GM19395 (cell line): ENCODE measurements around the gene UFSP1.
A peak's percentile ranks its signal among the peaks of the same experiment; 100 is the strongest.

Source experiments
- ATAC-seq: cut with Tn5 transposase; IDR thresholded peaks from one replicate; pipeline ENCODE4 v1.9.1; 2021; ENCODE audit warnings: mild to moderate bottlenecking, moderate library complexity; ENCODE audit not compliant: unreplicated experiment

Gene UFSP1

DNA sequence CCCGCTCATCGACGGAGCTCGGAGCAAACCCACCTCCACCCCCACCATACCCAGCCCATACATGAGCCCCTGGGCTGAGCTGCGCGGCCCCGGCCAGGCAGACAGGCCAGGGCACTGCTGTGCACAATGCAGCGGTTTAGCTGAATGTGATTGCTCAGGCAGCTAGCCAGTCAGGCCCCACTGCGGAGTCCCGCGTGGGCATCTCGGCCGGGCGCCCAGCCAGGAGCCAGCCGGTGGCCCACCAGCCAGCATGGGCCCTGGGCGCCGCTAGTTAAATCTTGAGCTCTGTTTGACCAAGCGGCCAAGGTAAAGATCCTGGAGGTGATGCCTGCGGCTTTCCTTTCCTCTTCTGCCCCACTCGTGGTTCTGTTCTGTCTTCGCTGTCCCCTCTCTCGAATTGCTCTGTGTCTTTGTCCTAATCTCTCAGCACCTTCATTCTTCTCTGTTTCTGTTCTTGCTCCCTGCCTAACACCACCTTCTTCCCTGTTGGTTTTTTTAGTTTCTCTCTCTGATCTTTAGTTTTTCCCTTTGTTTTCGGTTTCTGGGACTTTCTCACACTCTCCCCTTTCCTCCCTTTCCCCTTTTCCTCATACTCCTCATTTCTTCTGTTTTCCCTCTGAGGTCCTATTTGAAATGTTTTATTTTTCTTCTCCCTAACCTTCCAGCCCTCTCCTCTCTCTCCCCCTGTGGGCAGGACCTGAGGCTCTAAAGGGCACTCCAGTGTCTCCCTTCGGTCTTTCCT is 6.6 kb downstream of the UFSP1 start:
- ATAC-seq, result no peak

DNA sequence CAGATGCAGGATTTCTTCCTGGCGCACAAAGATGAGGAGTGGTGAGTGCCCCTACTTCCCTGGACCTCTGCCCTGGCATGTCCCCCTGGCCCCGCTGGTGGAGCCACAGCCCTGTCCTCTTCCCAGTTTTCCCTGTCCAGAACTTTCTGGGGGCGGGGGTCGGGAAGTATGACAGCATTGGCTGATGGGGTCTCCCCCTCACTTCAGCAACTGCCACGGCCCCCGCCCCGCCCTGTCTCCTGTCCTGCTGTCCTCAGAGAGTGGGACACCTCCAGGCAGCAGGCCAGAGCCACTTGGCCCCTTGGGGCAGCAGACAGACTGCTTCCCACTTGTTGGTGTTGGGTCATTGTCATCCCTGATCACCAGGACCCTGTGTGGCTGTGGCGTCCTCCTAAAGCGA is 7.3 kb downstream of the UFSP1 start:
- ATAC-seq, result no peak

DNA sequence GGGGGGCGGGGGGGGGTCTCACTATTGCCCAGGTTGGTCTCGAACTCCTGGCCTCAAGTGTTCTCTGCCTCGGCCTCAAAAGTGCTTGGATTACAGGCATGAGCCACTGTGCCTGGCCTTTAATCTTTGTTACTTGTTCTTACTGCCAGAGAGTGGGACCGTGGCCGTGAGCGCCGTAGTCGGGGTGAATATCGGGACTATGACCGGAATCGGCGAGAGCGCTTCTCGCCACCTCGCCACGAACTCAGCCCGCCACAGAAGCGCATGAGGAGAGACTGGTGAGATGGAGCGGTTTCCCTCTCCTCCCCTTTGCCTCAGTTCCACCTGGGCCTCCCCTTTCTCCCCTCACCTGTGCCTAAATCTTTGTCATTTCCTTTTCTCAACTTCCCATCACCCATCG is 8.4 kb downstream of the UFSP1 start:
- no peak for ATAC-seq

DNA sequence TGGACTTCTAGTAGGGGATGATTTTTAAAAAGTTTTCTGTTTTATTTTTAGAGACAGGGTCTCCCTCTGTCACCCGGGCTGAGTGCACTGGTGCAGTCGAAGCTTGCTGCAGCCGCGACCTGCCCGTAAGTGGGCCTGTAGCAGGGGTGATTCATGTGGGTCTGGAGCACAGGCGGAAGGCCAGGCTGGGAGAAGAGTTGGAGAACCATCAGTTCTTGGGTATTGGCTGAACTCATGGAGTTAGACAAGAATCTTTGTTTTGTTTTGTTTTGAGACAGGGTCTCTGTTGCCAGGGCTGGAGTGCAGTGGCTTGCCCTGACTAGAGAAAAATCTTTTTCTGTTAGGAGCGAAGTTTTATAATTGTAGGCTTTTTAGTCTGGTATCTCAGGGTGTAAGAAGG is 8.9 kb downstream of the UFSP1 start:
- ATAC-seq, result no peak

DNA sequence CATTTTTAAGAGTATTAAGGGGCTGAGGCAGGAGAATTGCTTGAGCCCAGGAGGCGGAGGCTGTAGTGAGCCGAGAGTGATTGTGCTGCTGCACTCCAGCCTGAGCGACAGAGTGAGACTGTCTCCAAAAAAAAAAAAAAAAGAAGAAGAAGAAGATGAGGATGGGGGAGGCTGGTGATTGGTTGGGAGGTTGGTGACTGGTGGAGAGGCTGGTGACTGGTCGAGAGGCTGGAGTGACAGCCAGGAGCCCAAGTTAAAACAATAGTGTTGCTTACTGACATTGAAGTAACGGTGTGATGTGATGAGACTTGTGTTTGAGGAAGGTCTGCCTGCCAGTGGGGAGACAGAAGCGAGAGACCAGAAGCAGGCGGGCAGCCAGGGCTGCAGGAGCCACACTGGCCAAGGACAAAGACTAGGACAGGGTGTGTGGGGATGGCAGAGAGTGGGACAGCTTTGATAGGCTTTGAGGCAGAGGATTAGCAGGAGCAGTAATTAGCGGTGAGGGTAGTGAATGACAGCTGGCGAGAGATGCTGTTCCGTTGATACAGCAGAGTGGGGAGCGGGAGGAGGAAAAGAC is 9.7 kb downstream of the UFSP1 start:
- no peak for ATAC-seq

DNA sequence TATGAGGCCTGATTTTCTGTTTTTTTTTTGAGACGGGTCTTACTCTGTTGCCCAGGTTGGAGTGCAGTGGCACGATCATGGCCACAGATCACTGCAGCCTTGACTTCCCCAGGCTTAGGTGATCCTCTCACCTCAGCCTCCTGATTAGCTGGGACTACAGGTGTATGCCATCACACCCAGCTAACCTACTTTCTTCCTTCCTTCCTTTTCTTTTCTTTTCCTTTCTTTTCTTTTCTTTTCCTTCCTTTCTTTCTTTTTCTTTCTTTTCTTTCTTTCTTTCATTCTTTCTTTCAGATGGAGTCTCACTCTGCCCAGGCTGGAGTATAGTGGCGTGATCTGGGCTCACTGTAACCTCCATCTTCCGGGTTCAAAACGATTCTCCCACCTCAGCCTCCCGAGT is 10.8 kb downstream of the UFSP1 start:
- no peak for ATAC-seq

DNA sequence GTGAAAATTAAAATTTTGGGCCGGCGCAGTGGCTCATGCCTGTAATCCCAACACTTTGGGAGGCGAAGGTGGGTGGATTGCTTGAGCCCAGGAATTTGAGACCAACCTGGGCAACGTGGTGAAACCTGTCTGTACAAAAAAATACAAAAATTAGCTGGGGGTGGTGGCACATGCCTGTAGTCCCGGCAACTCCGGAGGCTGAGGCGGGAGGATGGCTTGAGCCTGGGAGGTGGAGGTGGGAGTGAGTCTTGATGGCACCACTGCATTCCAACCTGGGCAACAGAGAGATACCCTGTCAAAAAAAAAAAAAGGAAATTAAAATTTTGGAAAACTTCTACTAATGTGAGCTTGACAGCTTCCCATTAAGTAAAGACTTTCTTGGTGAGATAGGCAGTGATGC is 11.5 kb downstream of the UFSP1 start:
- ATAC-seq, result no peak

DNA sequence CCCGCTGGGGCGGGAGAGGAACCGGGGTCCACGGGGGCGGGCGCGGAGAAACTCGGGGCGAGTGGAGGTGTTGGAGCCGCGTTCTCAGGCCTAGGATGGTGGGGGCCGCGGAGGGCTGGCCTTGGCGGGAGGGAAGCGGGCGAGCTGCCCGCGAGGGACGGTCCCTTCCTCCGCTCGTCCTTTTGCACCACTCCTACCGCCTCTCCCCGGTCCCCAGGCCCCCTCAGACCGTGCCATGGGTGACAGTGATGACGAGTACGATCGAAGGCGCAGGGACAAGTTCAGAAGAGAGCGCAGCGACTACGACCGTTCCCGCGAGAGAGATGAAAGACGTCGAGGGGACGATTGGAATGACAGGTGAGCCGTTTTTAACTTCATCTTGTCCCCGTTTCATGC is 14.2 kb downstream of the UFSP1 start:
- ATAC-seq, result peak; percentile 33

DNA sequence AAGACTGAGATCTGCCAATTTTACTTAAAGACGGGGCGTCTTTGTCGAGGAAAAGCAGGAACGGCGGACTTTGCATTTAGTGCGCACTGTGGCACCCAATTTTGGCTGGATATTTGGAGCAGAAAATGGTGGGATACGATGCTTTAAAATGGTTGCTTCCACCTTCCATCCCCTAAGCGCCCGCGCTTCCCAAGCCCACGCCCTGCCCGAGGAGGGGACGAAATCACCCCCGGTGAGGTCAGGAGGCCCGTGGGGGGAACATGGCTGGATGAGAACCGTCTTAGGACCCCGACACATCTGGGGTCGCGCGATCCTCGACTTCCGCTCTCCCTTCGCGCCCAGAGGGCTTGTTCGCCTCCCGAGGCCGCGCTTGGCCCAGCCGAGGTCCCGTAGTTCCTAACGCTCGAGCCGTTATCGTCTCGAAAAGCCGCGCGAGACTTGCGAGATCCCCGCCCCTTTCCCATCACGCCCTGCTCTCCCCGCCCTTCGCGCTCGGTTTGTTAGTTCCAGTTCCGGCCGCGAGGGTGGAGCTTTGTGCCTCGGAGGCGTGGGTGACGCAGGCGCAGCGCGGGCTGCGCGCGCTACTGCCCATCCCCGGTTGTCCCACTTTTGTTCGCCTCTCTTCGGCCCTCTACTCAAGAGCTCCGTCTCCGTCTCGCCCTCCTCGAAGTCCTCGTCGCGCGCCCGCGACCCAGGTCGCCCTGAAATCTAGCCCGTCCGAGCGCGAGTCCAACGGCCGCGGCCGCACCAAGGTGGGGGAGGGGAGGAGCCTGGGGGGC is 14.7 kb downstream of the UFSP1 start, which contains the start of gene SRRT:
Gene SRRT, plus strand, starts transcription at position 527 of the 779 bp plus-strand sequence. CDS start 488 bp downstream, outside the sequence.
- peak; percentile 89 for ATAC-seq

DNA sequence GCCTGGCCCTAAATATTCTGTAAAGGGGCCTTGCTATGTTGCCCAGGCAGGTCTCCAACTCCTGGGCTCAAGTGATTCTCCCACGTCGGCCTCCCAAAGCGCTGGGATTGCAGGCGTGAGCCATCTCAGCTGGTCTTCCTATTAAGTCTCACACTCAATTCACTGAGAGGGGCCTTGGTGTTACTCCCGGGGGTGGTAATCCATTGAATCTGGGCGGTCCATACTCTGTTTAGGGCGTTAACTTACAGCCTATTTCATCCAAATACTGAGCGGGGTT is 15.3 kb downstream of the UFSP1 start:
- no peak for ATAC-seq

DNA sequence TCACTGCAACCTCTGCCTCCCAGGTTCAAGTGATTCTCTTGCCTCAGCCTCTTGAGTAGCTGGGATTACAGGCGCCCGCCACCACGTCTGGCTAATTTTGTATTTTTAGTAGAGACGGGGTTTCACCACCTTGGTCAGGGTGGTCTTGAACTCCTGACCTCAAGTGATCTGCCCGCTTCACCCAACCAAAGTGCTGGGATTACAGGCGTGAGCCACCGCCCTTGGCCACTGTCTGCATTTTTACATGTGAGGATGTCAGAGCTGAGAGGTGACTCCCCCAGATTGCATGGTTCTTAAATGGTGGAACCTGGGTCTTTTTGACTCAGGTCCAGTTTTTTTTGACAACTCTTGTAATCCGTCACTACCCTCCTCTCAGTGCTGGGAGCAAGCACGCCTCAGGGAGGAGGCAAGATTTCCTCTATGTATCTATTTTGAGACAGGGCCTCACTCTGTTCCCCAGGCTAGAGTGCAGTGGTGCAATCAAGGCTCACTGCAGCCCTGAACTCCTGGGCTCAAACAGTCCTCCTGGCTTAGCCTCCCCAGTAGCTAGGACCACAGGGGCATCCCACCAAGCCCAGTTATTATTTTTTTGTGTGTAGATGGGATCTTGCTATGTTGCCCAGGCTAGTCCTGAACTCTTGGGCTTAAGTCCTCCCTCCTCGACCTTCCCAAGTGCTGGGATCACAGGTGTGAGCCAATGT is 15.8 kb downstream of the UFSP1 start:
- ATAC-seq, result no peak

DNA sequence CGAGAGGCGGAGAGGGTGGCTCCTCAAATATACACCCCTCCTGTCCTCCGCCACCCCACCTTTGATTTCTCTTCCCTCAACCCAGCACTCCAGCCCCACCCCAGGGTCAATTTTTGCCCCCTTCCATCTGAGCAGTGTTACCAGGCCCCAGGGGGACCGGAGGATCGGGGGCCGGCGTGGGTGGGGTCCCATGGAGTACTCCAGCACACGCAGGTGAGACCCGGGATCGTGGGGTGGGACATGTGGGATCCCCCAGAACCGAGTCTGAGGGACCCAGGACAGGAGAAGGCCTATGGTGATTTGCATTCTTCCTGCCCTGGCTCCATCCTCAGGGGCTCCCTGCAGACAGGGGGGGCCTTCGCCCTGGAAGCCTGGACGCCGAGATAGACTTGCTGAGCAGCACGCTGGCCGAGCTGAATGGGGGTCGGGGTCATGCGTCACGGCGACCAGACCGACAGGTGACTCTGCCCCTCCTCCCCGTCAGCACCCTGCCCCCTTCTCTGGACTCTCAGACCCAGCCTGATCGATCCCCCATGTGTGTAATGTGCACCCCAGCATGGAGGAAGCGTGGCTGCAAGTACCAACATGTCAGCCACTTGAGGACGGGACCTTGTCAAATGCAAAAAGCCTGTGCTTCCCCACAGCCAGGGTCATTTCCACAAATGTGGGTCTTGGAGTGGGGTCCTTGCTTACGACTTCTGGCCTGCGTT is 21.6 kb downstream of the UFSP1 start:
- ATAC-seq, result no peak

DNA sequence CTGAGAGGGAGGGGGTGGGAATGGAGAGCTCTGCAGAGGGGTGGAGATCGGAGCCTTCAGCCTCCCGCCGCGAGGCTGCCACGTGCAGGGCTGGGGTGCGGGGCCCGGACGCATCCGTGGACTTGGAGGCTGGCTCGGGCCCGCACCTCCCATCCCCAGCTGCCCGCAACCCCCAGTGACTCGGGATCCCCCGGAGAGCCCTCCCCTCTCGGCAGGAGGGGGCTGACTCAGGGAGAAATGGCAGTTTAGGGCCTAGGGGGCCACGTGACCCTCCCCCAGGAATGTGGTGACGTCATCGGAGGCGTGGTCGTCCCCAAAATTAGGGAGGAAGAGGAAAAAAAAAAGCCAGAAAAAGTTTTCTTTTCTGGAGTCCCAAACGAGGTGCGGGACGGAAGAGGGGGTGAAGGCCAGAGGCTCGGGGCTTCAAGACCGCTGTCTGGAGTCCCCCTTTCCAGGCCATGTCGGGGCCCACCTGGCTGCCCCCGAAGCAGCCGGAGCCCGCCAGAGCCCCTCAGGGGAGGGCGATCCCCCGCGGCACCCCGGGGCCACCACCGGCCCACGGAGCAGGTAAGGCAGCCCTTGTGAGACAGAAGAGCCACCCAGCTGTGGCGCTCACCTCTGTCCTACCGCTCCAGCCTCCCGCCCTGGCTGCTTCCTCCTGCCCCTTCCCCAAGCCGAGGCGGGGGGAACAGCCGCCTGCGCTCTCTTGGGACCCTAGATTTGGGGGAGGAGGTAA is 22.3 kb downstream of the UFSP1 start, which contains the start of gene TRIP6:
Gene TRIP6, plus strand, starts transcription at position 348 of the 736 bp plus-strand sequence. Its CDS starts 111 bp downstream, at position 459.
- no peak for ATAC-seq

DNA sequence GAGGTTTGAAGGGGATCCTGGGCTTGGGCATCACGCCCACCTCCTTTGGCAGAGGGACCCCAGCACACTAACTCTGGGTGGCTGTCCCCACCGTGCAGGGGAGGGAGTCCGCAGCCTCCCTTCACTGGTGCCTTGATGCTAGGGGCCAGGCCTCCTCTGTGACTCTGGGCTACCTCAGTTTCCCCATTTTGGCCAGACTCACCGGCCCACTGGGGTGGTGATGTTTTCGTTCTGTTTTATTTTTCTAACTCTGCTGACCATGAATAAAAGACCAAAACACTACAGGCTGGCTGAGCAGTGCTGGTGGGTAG is 22.8 kb downstream of the UFSP1 start:
- no peak for ATAC-seq

DNA sequence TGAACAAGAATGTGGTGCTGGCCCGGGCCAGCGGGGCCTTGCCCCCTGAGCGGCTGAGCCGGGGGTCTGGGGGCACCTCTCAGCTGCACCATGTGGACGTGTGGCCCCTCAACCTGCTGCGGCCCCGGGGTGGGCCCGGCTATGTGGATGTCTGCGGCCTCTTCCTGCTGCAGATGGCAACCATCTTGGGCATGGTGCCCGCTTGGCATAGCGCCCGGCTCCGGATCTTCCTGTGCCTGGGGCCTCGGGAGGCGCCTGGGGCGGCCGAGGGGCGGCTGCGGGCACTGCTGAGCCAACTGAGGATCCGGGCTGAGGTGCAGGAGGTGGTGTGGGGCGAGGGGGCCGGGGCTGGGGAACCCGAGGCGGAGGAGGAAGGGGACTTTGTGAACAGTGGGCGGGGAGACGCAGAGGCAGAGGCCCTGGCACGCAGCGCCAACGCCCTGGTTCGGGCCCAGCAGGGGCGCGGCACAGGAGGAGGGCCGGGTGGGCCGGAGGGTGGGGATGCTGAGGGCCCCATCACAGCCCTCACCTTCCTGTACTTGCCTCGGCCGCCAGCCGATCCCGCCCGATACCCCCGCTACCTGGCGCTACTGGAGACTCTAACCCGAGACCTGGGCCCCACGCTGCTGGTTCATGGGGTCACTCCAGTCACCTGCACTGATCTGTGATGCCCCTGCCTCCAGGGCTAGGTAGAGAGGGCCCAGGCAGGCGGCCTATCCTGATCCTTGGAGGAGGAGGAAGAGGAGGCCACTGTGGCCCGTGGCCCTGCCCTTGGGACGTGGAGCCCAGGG is 23.4 kb downstream of the UFSP1 start:
- ATAC-seq, result no peak

DNA sequence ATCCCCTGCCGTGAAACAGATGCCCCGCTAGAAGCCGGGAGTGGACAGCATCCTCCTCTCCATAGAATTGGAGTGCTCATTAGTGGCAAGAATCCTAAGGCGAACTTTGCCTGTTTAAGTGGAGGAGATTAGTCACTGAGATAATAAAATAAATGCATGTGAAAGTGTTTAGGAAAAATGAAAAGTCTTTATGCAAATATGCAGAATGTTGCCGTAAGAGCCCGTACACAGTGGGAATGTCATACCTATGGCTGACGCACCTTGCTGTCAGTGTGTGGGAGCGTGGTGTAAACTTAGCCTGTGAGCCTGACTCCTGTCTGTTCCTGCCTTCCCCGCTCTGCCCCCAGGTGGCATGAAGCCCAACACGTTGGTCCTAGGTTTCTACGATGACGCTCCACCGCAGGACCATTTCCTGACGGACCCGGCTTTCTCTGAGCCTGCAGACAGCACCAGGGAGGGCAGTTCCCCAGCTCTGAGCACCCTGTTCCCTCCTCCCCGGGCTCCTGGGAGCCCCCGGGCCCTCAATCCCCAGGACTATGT is 24.1 kb downstream of the UFSP1 start:
- ATAC-seq, result no peak

DNA sequence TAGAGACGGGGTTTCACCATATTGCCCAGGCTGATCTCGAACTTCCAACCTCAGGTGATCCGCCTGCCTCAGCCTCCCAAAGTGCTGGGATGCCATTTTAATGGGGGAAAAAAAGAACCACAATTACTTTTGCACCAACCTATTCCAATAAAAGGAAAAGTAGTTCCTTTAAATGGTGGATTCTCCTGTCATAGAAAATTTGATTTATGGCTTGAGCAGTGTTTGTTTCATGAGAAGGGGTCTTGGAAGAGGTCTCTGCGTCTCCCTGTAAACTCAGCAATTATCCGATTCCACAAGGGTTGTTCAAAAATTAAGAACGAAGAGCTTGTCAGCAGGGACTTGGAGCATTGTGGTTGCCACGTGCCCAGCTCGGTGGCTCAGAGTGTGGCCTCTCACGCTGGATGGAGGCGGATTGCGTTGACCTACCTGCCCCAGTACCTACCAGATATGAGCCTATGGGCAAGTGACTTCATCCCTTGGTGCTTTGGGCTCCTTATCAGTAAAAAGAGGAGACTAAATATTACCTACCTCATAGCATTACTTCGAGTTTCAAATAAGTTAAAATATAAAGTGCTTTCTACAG is 25.2 kb downstream of the UFSP1 start:
- ATAC-seq, result no peak

DNA sequence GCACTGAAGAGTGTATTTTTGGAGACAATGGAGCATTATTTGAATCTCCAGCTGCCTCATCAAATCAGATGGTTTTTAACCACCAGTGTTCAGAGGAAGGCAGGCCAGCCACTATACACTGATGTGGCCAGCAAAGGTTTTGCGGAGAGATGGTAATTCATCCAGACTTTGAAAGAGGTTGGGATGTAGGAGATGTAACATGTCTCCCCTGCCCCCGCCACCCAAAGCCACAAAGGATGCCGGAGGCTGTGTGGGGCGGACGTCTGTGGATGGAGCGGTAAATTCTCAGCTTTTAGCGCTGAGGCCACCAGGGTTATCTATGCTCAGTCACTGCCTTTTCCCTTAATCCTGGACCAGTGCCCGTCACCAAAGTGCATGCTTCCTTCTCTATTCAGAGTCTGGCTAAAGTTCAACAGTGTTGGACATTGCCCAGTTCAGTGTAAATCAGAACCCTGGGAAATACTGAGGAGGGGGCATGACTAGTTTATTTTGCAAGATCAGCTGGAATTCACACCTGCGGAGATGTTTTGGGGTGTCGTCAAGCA is 26.0 kb downstream of the UFSP1 start:
- ATAC-seq, result no peak

DNA sequence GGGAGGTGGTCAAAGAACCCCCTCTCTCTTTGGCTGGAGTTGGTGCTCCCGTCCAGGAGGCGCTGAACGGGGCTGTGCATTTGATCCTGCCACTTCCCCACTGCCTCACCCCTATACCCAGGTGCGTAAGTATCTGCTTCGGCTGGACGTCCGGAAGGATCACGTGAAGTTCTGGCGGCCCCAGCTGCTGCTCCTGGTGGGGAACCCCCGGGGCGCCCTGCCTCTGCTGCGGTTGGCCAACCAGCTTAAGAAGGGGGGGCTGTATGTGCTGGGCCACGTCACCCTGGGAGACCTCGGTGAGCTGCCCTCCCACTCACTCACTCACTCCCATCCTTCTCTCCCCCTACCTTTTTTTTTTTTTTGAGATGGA is 27.9 kb downstream of the UFSP1 start:
- no peak for ATAC-seq
